Dendritic cell treated with granulocyte-macrophage colony-stimulating factor and Interleukin-4, amounts not matched to agents 40 ng/mL and 50 ng/mL, for 4 days (primary cell): ENCODE results near the gene FOXP1.

Source experiments
- H3K27ac Mint-ChIP-seq: one replicate; pipeline ENCODE4 v1.8.0; 2022; ENCODE audit warnings: mild to moderate bottlenecking, mixed read lengths
- H3K27me3 Mint-ChIP-seq: one replicate; pipeline ENCODE4 v1.8.0; 2022; ENCODE audit warnings: mild to moderate bottlenecking, mixed read lengths
- H3K36me3 Mint-ChIP-seq: one replicate; pipeline ENCODE4 v1.8.0; 2022; ENCODE audit warnings: low read depth, mixed read lengths
- H3K4me1 Mint-ChIP-seq: one replicate; pipeline ENCODE4 v1.8.0; 2022; ENCODE audit warnings: low read depth, mixed read lengths
- H3K4me3 Mint-ChIP-seq: one replicate; pipeline ENCODE4 v1.8.0; 2022; ENCODE audit warnings: mild to moderate bottlenecking, moderate library complexity, mixed read lengths
- H3K9me3 Mint-ChIP-seq: one replicate; pipeline ENCODE4 v1.8.0; 2022; ENCODE audit warnings: mixed read lengths
- intact Hi-C: fragments of 100-400 bp; cut with micrococcal nuclease; formaldehyde crosslinking; loops from one replicate; pipeline ENCODE4 v1.15.0; 2022

FOXP1 gene

GRCh38 chr3:71310359-71310979, 273.1 kb downstream of the FOXP1 start:
- H3K9me3 Mint-ChIP-seq, result no peaks in the 10 kb centered on the region
- peak overlapping the region; percentile 30 for H3K27ac Mint-ChIP-seq
- no peaks in the 10 kb centered on the region for H3K27me3 Mint-ChIP-seq
- no peak overlapping the region for H3K4me3 Mint-ChIP-seq
- peaks cover 19% of the 10 kb centered on the region for H3K4me1 Mint-ChIP-seq
- no peaks in the 10 kb centered on the region for H3K36me3 Mint-ChIP-seq
- intact Hi-C loops, result no loop called here

GRCh38 chr3:71309886-71310285, 273.6 kb downstream of the FOXP1 start:
- Mint-ChIP-seq H3K9me3 (no peaks in the 10 kb centered on the region), H3K4me1 (peaks cover 22% of the 10 kb centered on the region), H3K4me3 (no peak overlapping the region), H3K27ac (no peak overlapping the region), H3K36me3 (no peaks in the 10 kb centered on the region), H3K27me3 (no peaks in the 10 kb centered on the region)
- intact Hi-C loops, result no loop called here

- no peaks in the 10 kb centered on the region for H3K27me3 Mint-ChIP-seq
- H3K36me3 Mint-ChIP-seq, result no peaks in the 10 kb centered on the region
- no peak overlapping the region for H3K27ac Mint-ChIP-seq
- H3K4me1 Mint-ChIP-seq, result peaks cover 25% of the 10 kb centered on the region
- H3K4me3 Mint-ChIP-seq, result no peak overlapping the region
- intact Hi-C loops, result no loop called here
- H3K9me3 Mint-ChIP-seq, result no peaks in the 10 kb centered on the region
These were observed 274.2 kb downstream of the FOXP1 start for GRCh38 chr3:71309342-71309741.

- peaks cover 29% of the 10 kb centered on the region for H3K4me1 Mint-ChIP-seq
- H3K27ac Mint-ChIP-seq, result no peak overlapping the region
- intact Hi-C loops, result no loop called here
- H3K4me3 Mint-ChIP-seq, result no peak overlapping the region
- H3K36me3 Mint-ChIP-seq, result no peaks in the 10 kb centered on the region
- no peaks in the 10 kb centered on the region for H3K9me3 Mint-ChIP-seq
- H3K27me3 Mint-ChIP-seq, result no peaks in the 10 kb centered on the region
These were observed 274.7 kb downstream of the FOXP1 start for GRCh38 chr3:71308836-71309235.

- intact Hi-C loops, result no loop called here
- Mint-ChIP-seq H3K9me3 (no peaks in the 10 kb centered on the region), H3K27me3 (no peaks in the 10 kb centered on the region), H3K4me1 (peaks cover 34% of the 10 kb centered on the region), H3K27ac (no peak overlapping the region), H3K36me3 (no peaks in the 10 kb centered on the region), H3K4me3 (no peak overlapping the region)
These were observed 275.4 kb downstream of the FOXP1 start for GRCh38 chr3:71307991-71308697.

GRCh38 chr3:71305231-71306206, 278.0 kb downstream of the FOXP1 start:
- Mint-ChIP-seq H3K27me3 (no peaks in the 10 kb centered on the region), H3K27ac (peak overlapping the region; percentile 60), H3K4me3 (peak overlapping the region; percentile 66), H3K36me3 (no peaks in the 10 kb centered on the region), H3K4me1 (peaks cover 29% of the 10 kb centered on the region), H3K9me3 (no peaks in the 10 kb centered on the region)
- intact Hi-C loops, result no loop called here

GRCh38 chr3:71304684-71305083, 278.8 kb downstream of the FOXP1 start:
- intact Hi-C loops, result no loop called here
- Mint-ChIP-seq H3K36me3 (no peaks in the 10 kb centered on the region), H3K4me3 (no peak overlapping the region), H3K9me3 (no peaks in the 10 kb centered on the region), H3K4me1 (peaks cover 24% of the 10 kb centered on the region), H3K27me3 (no peaks in the 10 kb centered on the region), H3K27ac (no peak overlapping the region)

- Mint-ChIP-seq H3K4me3 (no peak overlapping the region), H3K4me1 (peaks cover 24% of the 10 kb centered on the region), H3K27ac (peak overlapping the region; percentile 30), H3K27me3 (no peaks in the 10 kb centered on the region), H3K9me3 (no peaks in the 10 kb centered on the region), H3K36me3 (no peaks in the 10 kb centered on the region)
- intact Hi-C loops, result no loop called here
These were observed 279.3 kb downstream of the FOXP1 start for GRCh38 chr3:71304247-71304646.

GRCh38 chr3:71303627-71304200, 279.8 kb downstream of the FOXP1 start:
- Mint-ChIP-seq H3K4me3 (no peak overlapping the region), H3K36me3 (no peaks in the 10 kb centered on the region), H3K27me3 (no peaks in the 10 kb centered on the region), H3K9me3 (no peaks in the 10 kb centered on the region), H3K4me1 (peaks cover 24% of the 10 kb centered on the region), H3K27ac (peak overlapping the region; percentile 30)
- intact Hi-C loops, result no loop called here

- Mint-ChIP-seq H3K36me3 (no peaks in the 10 kb centered on the region), H3K27me3 (no peaks in the 10 kb centered on the region), H3K9me3 (no peaks in the 10 kb centered on the region), H3K4me3 (no peak overlapping the region), H3K27ac (no peak overlapping the region), H3K4me1 (peaks cover 24% of the 10 kb centered on the region)
- intact Hi-C loops, result no loop called here
These were observed 280.9 kb downstream of the FOXP1 start for GRCh38 chr3:71302604-71303003.

- intact Hi-C loops, result no loop called here
- Mint-ChIP-seq H3K27me3 (no peaks in the 10 kb centered on the region), H3K27ac (no peak overlapping the region), H3K36me3 (no peaks in the 10 kb centered on the region), H3K4me1 (peaks cover 28% of the 10 kb centered on the region), H3K9me3 (no peaks in the 10 kb centered on the region), H3K4me3 (no peak overlapping the region)
These were observed 282.6 kb downstream of the FOXP1 start for GRCh38 chr3:71300951-71301393.

GRCh38 chr3:71299160-71299559, 284.4 kb downstream of the FOXP1 start:
- Mint-ChIP-seq H3K27me3 (no peaks in the 10 kb centered on the region), H3K27ac (no peak overlapping the region), H3K9me3 (no peaks in the 10 kb centered on the region), H3K4me3 (no peak overlapping the region), H3K36me3 (no peaks in the 10 kb centered on the region), H3K4me1 (peaks cover 13% of the 10 kb centered on the region)
- intact Hi-C loops, result no loop called here

- peaks cover 5% of the 10 kb centered on the region for H3K4me1 Mint-ChIP-seq
- no peak overlapping the region for H3K27ac Mint-ChIP-seq
- H3K4me3 Mint-ChIP-seq, result no peak overlapping the region
- intact Hi-C loops, result no loop called here
- H3K9me3 Mint-ChIP-seq, result no peaks in the 10 kb centered on the region
- no peaks in the 10 kb centered on the region for H3K36me3 Mint-ChIP-seq
- H3K27me3 Mint-ChIP-seq, result no peaks in the 10 kb centered on the region
These were observed 288.6 kb downstream of the FOXP1 start for GRCh38 chr3:71294919-71295318.

- H3K27ac Mint-ChIP-seq, result no peak overlapping the region
- no peaks in the 10 kb centered on the region for H3K9me3 Mint-ChIP-seq
- H3K36me3 Mint-ChIP-seq, result no peaks in the 10 kb centered on the region
- no peaks in the 10 kb centered on the region for H3K27me3 Mint-ChIP-seq
- intact Hi-C loops, result no loop called here
- no peak overlapping the region for H3K4me3 Mint-ChIP-seq
- H3K4me1 Mint-ChIP-seq, result no peaks in the 10 kb centered on the region
These were observed 293.2 kb downstream of the FOXP1 start for GRCh38 chr3:71290301-71290700.
